IMR-90 (cell line): ENCODE data around the gene DDX10.

Experiments used
- NFE2L2 ChIP-seq: fragments of 150-350 bp; IDR thresholded peaks from 2 replicates; pipeline ENCODE4 v1.6.1; 2016; ENCODE audit warnings: low read depth, mild to moderate bottlenecking, low read length
- POLR2A ChIP-seq: IDR thresholded peaks from 2 replicates; pipeline ENCODE4 v1.6.1; 2012; ENCODE audit warnings: mild to moderate bottlenecking, low read depth, low read length
- RCOR1 ChIP-seq: IDR thresholded peaks from 2 replicates; pipeline ENCODE4 v1.6.1; 2012; ENCODE audit warnings: mild to moderate bottlenecking, low read length, improper control_type of control experiment; ENCODE audit not compliant: insufficient replicate concordance
- RFX5 ChIP-seq: IDR thresholded peaks from 2 replicates; pipeline ENCODE4 v1.8.0; 2012; ENCODE audit warnings: low read depth, mild to moderate bottlenecking, low read length, moderate library complexity
- TF ChIP-seq, protein P1 (sequence below): conservative IDR thresholded peaks from 2 replicates; pipeline ENCODE4 v1.5.1; 2012; ENCODE audit warnings: mild to moderate bottlenecking, low read depth, low read length, improper control_type of control experiment
- TF ChIP-seq, protein P2 (sequence below): fragments of 150-350 bp; IDR thresholded peaks from 2 replicates; pipeline ENCODE4 v1.6.1; 2017; ENCODE audit warnings: mild to moderate bottlenecking, antibody characterized with exemption, low read length, low read depth

DNA sequence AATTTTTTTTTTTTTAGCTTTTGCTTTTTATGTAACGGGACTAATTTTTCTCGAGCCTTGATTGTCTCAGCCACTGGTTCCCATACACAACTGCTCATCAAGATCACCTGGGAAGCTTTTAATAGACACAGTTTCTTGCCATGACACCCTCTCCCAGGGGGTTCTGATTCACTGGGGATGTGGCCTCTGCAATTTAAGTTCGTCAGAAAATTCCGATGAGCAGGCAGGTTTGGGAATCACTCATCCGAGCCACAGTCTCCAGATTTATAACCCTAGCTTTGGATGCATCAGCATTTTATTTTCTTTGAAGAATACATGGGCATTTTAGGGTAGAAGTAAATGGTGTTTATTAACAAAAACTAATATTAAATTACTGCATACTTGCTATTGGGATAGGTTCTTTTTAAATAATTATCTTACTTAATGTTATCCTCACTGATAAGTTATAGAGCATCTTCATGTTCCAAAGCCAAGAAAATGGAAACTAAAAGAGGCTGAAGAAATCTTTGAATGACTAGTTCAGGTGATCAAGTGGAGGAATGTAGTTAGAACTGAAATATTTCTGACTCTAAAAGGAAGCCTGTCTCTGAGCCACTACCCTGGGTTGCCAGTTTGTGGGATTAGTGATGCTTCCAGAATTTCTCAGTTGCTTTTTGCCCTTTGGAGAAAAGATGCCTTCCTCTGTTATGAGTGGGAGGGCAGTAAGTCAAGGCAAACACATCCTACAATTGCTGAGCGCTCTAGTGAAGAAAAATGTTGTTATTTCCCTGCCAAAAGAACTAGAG is 319.0 kb downstream of the DDX10 start:
- TF ChIP-seq, protein P1, sequence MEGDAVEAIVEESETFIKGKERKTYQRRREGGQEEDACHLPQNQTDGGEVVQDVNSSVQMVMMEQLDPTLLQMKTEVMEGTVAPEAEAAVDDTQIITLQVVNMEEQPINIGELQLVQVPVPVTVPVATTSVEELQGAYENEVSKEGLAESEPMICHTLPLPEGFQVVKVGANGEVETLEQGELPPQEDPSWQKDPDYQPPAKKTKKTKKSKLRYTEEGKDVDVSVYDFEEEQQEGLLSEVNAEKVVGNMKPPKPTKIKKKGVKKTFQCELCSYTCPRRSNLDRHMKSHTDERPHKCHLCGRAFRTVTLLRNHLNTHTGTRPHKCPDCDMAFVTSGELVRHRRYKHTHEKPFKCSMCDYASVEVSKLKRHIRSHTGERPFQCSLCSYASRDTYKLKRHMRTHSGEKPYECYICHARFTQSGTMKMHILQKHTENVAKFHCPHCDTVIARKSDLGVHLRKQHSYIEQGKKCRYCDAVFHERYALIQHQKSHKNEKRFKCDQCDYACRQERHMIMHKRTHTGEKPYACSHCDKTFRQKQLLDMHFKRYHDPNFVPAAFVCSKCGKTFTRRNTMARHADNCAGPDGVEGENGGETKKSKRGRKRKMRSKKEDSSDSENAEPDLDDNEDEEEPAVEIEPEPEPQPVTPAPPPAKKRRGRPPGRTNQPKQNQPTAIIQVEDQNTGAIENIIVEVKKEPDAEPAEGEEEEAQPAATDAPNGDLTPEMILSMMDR: no peak
- TF ChIP-seq POLR2A (no peak), NFE2L2 (no peak), RCOR1 (no peak), RFX5 (no peak)
- TF ChIP-seq, protein P2, sequence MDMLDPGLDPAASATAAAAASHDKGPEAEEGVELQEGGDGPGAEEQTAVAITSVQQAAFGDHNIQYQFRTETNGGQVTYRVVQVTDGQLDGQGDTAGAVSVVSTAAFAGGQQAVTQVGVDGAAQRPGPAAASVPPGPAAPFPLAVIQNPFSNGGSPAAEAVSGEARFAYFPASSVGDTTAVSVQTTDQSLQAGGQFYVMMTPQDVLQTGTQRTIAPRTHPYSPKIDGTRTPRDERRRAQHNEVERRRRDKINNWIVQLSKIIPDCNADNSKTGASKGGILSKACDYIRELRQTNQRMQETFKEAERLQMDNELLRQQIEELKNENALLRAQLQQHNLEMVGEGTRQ: no peak
